ENCODE data around the gene ACSS1. TPM values are rescaled to one million over a fixed set of nuclear protein-coding genes. Genes with fewer than 3 reads are reported as not detected.

Gene ACSS1
- total RNA-seq, 6 donors from 2014 or later: 39.7 to 122 (median 58.1) TPM

- Histone ChIP-seq H3K27me3 (peaks cover 0 to 16% (median 1%) of the 10 kb centered on the region in 4 donors), H3K4me1 (peaks cover 8 to 13% (median 10%) of the 10 kb centered on the region in 4 donors), H3K9me3 (no peaks in the 10 kb centered on the region), H3K27ac (no peak overlapping the region), H3K36me3 (no peaks in the 10 kb centered on the region), H3K4me3 (no peak overlapping the region)
- ATAC-seq (ENCODE audit: low FRiP score in 2 of 2) (no peak), DNase-seq (no peak)
- WGBS, 2 donors: 68 to 78% methylated on average over 9 of the region's 9 CpGs
- no peak for TF ChIP-seq CTCF (IDR thresholded peaks at IDR 0.05)
- TF ChIP-seq POLR2A (IDR thresholded peaks at IDR 0.05): no peak
- TF ChIP-seq POLR2AphosphoS5 (IDR thresholded peaks at IDR 0.05): no peak
- no peak for TF ChIP-seq EP300 (IDR thresholded peaks at IDR 0.05)
These were observed 15.6 kb upstream of the ACSS1 start for GRCh38 chr20:25073544-25073943.

- H3K27ac ChIP-seq: no peak overlapping the region
- WGBS, 2 donors: 63 to 64% methylated on average over 7 of the region's 7 CpGs
- DNase-seq (no peak), ATAC-seq (ENCODE audit: low FRiP score in 2 of 2) (no peak)
- no peaks in the 10 kb centered on the region for H3K36me3 ChIP-seq
- peaks cover under 1 to 5% (median 3%) of the 10 kb centered on the region in 4 donors for H3K4me1 ChIP-seq
- no peaks in the 10 kb centered on the region for H3K9me3 ChIP-seq
- no peak overlapping the region for H3K4me3 ChIP-seq
- peaks cover 0 to 5% (median 1%) of the 10 kb centered on the region in 4 donors for H3K27me3 ChIP-seq
- no peak for TF ChIP-seq EP300 (IDR thresholded peaks at IDR 0.05)
- TF ChIP-seq POLR2A (IDR thresholded peaks at IDR 0.05): no peak
- TF ChIP-seq CTCF (IDR thresholded peaks at IDR 0.05): no peak
- no peak for TF ChIP-seq POLR2AphosphoS5 (IDR thresholded peaks at IDR 0.05)
These were observed 14.4 kb upstream of the ACSS1 start for GRCh38 chr20:25072226-25072811.

- Histone ChIP-seq H3K4me3 (no peak overlapping the region), H3K27ac (no peak overlapping the region), H3K36me3 (no peaks in the 10 kb centered on the region), H3K4me1 (peaks cover 0 to 3% (median 0%) of the 10 kb centered on the region in 4 donors), H3K9me3 (no peaks in the 10 kb centered on the region), H3K27me3 (peaks cover 0 to 3% (median 0%) of the 10 kb centered on the region in 4 donors)
- ATAC-seq (ENCODE audit: low FRiP score in 2 of 2): no peak
- no peak for TF ChIP-seq POLR2A (IDR thresholded peaks at IDR 0.05)
- TF ChIP-seq EP300 (IDR thresholded peaks at IDR 0.05): no peak
- TF ChIP-seq CTCF (IDR thresholded peaks at IDR 0.05): no peak
- TF ChIP-seq POLR2AphosphoS5 (IDR thresholded peaks at IDR 0.05): no peak
- DNase-seq: no peak
- WGBS, 2 donors: 29 to 41% methylated on average over 4 of the region's 4 CpGs
These were observed 13.8 kb upstream of the ACSS1 start for GRCh38 chr20:25071734-25072133.

GRCh38 chr20:25070821-25071473 lies 13.0 kb upstream of the ACSS1 start:
- H3K27ac ChIP-seq: no peak overlapping the region
- H3K36me3 ChIP-seq: no peaks in the 10 kb centered on the region
- TF ChIP-seq CTCF (IDR thresholded peaks at IDR 0.05): no peak
- no peak for TF ChIP-seq POLR2A (IDR thresholded peaks at IDR 0.05)
- no peak for TF ChIP-seq EP300 (IDR thresholded peaks at IDR 0.05)
- no peak for TF ChIP-seq POLR2AphosphoS5 (IDR thresholded peaks at IDR 0.05)
- no peak for DNase-seq
- no peaks in the 10 kb centered on the region for H3K9me3 ChIP-seq
- H3K4me3 ChIP-seq: no peak overlapping the region
- H3K4me1 ChIP-seq: peaks cover 0 to 3% (median 1%) of the 10 kb centered on the region in 4 donors
- ATAC-seq (ENCODE audit: low FRiP score in 2 of 2): no peak
- 60 to 64% methylated on average over 3 to 5 of the region's 5 CpGs for WGBS, 2 donors
- peaks cover 0 to 3% (median 0%) of the 10 kb centered on the region in 4 donors for H3K27me3 ChIP-seq

Data from upper lobe of left lung (tissue), 6 donors.